OCI-LY7 (cell line): ENCODE data around the gene C3orf80.

Experiments
- CTCF ChIP-seq: fragments of 200-600 bp; sonication (generic); conservative IDR thresholded peaks from 2 replicates; pipeline ENCODE4 v1.5.1; 2014; ENCODE audit warnings: mild to moderate bottlenecking, antibody characterized with exemption, low read length, moderate library complexity, mixed read lengths
- EZH2phosphoT487 ChIP-seq: fragments of 200-600 bp; sonication (generic); IDR thresholded peaks from 2 replicates; pipeline ENCODE4 v1.6.1; 2018; ENCODE audit warnings: low read depth, borderline replicate concordance, mild to moderate bottlenecking, mixed run types, antibody characterized with exemption, low read length, moderate library complexity, mixed read lengths

- TF ChIP-seq CTCF (no peak), EZH2phosphoT487 (no peak)
Measured at GRCh38 chr3:160247766-160248165, 22.5 kb downstream of the C3orf80 start.
